Subcutaneous adipose tissue (tissue), 4 donors: ENCODE measurements around the gene TRRAP. TPM values are rescaled to one million over a fixed set of nuclear protein-coding genes. Genes with fewer than 3 reads are reported as not detected.

Experiments
- CTCF ChIP-seq: fragments of 450-650 bp; IDR thresholded peaks from one replicate; pipeline ENCODE4 v1.5.1; 2016; ENCODE audit warnings: low read depth, mild to moderate bottlenecking, control low read depth, antibody characterized with exemption, moderate library complexity
- small RNA-seq: library from RNA; depleted of rRNA; stranded (forward); fragments of <200 nt; gene quantifications from one replicate; pipeline ENCODE3, GENCODE V24; 2016
- total RNA-seq, 4 donors: library from RNA; depleted of rRNA; stranded (reverse); fragments of >200 nt; gene quantifications; one replicate each; pipeline ENCODE4 v1.1.0, GENCODE V29; 2016

The TRRAP gene
- total RNA-seq, 4 donors from 2014 or later, result 22.7 to 30.8 (median 28.4) TPM

- no peak for TF ChIP-seq CTCF
Observed at GRCh38 chr7:99054781-99055180, 176.4 kb downstream of the TRRAP start.

- no peak for TF ChIP-seq CTCF
Observed at GRCh38 chr7:99061001-99061776, 182.9 kb downstream of the TRRAP start.

Small RNA genes within 50 kb of the gene (small RNA-seq; reads per million reads assigned to genes)
- 39.7 reads per million, percentile 96 among the genes with 10 or more reads in this experiment for gene MIR3609

Other genes with a start within 250 kb of the TRRAP start
- not detected for gene TMEM130, start 8.5 kb upstream of the TRRAP start, total RNA-seq